ENCODE data around the gene KCNC4.
A peak's percentile ranks its signal among the peaks of the same experiment; 100 is the strongest.

The KCNC4 gene

GRCh38 chr1:110229348-110230001 is 19.4 kb downstream of the KCNC4 start:
- no peak for DNase-seq (ENCODE audit: low read depth in 4 of 4, low spot score in 1 of 4)

- no peak for DNase-seq (ENCODE audit: low read depth in 4 of 4, low spot score in 1 of 4)
Observed at GRCh38 chr1:110230381-110231199, 20.5 kb downstream of the KCNC4 start.

GRCh38 chr1:110233861-110234260 is 23.7 kb downstream of the KCNC4 start:
- no peak for DNase-seq (ENCODE audit: low read depth in 4 of 4, low spot score in 1 of 4)

- no peak for DNase-seq (ENCODE audit: low read depth in 4 of 4, low spot score in 1 of 4)
Observed at GRCh38 chr1:110234691-110235090, 24.6 kb downstream of the KCNC4 start.

- DNase-seq (ENCODE audit: low read depth in 4 of 4, low spot score in 1 of 4) = no peak
Observed at GRCh38 chr1:110235181-110235833, 25.2 kb downstream of the KCNC4 start.

- peak in 2 of 4 experiments; percentile 17 to 43 for DNase-seq (ENCODE audit: low read depth in 4 of 4, low spot score in 1 of 4)
Observed at GRCh38 chr1:110235834-110236682, 25.9 kb downstream of the KCNC4 start.

GRCh38 chr1:110237386-110238152 is 27.5 kb downstream of the KCNC4 start:
- DNase-seq (ENCODE audit: low read depth in 4 of 4, low spot score in 1 of 4) = no peak

GRCh38 chr1:110239441-110240430 is 29.6 kb downstream of the KCNC4 start:
- no peak for DNase-seq (ENCODE audit: low read depth in 4 of 4, low spot score in 1 of 4)

GRCh38 chr1:110240476-110241210 is 30.5 kb downstream of the KCNC4 start:
- no peak for DNase-seq (ENCODE audit: low read depth in 4 of 4, low spot score in 1 of 4)

- DNase-seq (ENCODE audit: low read depth in 4 of 4, low spot score in 1 of 4) = no peak
Observed at GRCh38 chr1:110241516-110241915, 31.4 kb downstream of the KCNC4 start.

- no peak for DNase-seq (ENCODE audit: low read depth in 4 of 4, low spot score in 1 of 4)
Observed at GRCh38 chr1:110242062-110242461, 31.9 kb downstream of the KCNC4 start.

- no peak for DNase-seq (ENCODE audit: low read depth in 4 of 4, low spot score in 1 of 4)
Observed at GRCh38 chr1:110242731-110243130, 32.6 kb downstream of the KCNC4 start.

GRCh38 chr1:110243146-110243545 is 33.0 kb downstream of the KCNC4 start:
- DNase-seq (ENCODE audit: low read depth in 4 of 4, low spot score in 1 of 4) = no peak

- DNase-seq (ENCODE audit: low read depth in 4 of 4, low spot score in 1 of 4) = no peak
Observed at GRCh38 chr1:110243574-110243973, 33.5 kb downstream of the KCNC4 start.

GRCh38 chr1:110245876-110246620 is 35.9 kb downstream of the KCNC4 start:
- no peak for DNase-seq (ENCODE audit: low read depth in 4 of 4, low spot score in 1 of 4)

GRCh38 chr1:110248746-110249145 is 38.6 kb downstream of the KCNC4 start:
- DNase-seq (ENCODE audit: low read depth in 4 of 4, low spot score in 1 of 4) = no peak

GRCh38 chr1:110249256-110249655 is 39.1 kb downstream of the KCNC4 start:
- no peak for DNase-seq (ENCODE audit: low read depth in 4 of 4, low spot score in 1 of 4)

- DNase-seq (ENCODE audit: low read depth in 4 of 4, low spot score in 1 of 4) = no peak
Observed at GRCh38 chr1:110250008-110250407, 39.9 kb downstream of the KCNC4 start.
